HL-60 (cell line): ENCODE data around the gene DLX1.

Source experiments
- REST ChIP-seq: IDR thresholded peaks from 2 replicates; pipeline ENCODE4 v1.6.1; 2012; ENCODE audit warnings: low read depth; ENCODE audit not compliant: insufficient replicate concordance
- TF ChIP-seq, protein P1 (sequence below): IDR thresholded peaks from one replicate; pipeline ENCODE4 v1.5.1; 2011; ENCODE audit warnings: low read length, control low read depth, inconsistent platforms; ENCODE audit not compliant: insufficient read depth

GRCh38 chr2:172082944-172083627, 2.2 kb upstream of the DLX1 start:
- TF ChIP-seq, protein P1, sequence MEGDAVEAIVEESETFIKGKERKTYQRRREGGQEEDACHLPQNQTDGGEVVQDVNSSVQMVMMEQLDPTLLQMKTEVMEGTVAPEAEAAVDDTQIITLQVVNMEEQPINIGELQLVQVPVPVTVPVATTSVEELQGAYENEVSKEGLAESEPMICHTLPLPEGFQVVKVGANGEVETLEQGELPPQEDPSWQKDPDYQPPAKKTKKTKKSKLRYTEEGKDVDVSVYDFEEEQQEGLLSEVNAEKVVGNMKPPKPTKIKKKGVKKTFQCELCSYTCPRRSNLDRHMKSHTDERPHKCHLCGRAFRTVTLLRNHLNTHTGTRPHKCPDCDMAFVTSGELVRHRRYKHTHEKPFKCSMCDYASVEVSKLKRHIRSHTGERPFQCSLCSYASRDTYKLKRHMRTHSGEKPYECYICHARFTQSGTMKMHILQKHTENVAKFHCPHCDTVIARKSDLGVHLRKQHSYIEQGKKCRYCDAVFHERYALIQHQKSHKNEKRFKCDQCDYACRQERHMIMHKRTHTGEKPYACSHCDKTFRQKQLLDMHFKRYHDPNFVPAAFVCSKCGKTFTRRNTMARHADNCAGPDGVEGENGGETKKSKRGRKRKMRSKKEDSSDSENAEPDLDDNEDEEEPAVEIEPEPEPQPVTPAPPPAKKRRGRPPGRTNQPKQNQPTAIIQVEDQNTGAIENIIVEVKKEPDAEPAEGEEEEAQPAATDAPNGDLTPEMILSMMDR = no peak
- no peak for TF ChIP-seq REST
